UCSD-AML1 (cell line): ENCODE data around the gene CLSTN1.
"Not testable (repeated sequence)": the region's sequence is repeated elsewhere in the genome, so short reads cannot be mapped to it uniquely, and the experiment has no call there.

Experiments used
- DNase-seq: peaks from one replicate; lab custom pipeline; 2025; ENCODE audit not compliant: unreplicated experiment; lab: John Stamatoyannopoulos, UW

The CLSTN1 gene

GRCh38 chr1:9717193-9718005, 106.4 kb downstream of the CLSTN1 start:
- peak; percentile 89 for DNase-seq

GRCh38 chr1:9716404-9717192, 107.2 kb downstream of the CLSTN1 start:
- DNase-seq, result no peak

GRCh38 chr1:9715536-9716226, 108.1 kb downstream of the CLSTN1 start:
- no peak for DNase-seq

- no peak for DNase-seq
Observed at GRCh38 chr1:9714257-9714718, 109.5 kb downstream of the CLSTN1 start.

GRCh38 chr1:9712767-9713166, 111.0 kb downstream of the CLSTN1 start:
- not testable (repeated sequence) for DNase-seq

GRCh38 chr1:9711466-9712020, 112.2 kb downstream of the CLSTN1 start:
- DNase-seq, result no peak

GRCh38 chr1:9710037-9710436, 113.7 kb downstream of the CLSTN1 start:
- no peak for DNase-seq

- DNase-seq, result no peak
Observed at GRCh38 chr1:9706178-9706577, 117.6 kb downstream of the CLSTN1 start.

- DNase-seq, result no peak
Observed at GRCh38 chr1:9705337-9706093, 118.2 kb downstream of the CLSTN1 start.

GRCh38 chr1:9703681-9704080, 120.1 kb downstream of the CLSTN1 start:
- no peak for DNase-seq

- DNase-seq, result no peak
Observed at GRCh38 chr1:9703165-9703509, 120.6 kb downstream of the CLSTN1 start.

GRCh38 chr1:9701665-9702064, 122.1 kb downstream of the CLSTN1 start:
- DNase-seq, result no peak

- DNase-seq, result no peak
Observed at GRCh38 chr1:9700340-9700739, 123.4 kb downstream of the CLSTN1 start.

GRCh38 chr1:9699361-9699760, 124.4 kb downstream of the CLSTN1 start:
- no peak for DNase-seq

GRCh38 chr1:9696793-9697192, 127.0 kb downstream of the CLSTN1 start:
- no peak for DNase-seq

GRCh38 chr1:9691691-9692090, 132.1 kb downstream of the CLSTN1 start:
- no peak for DNase-seq

- no peak for DNase-seq
Observed at GRCh38 chr1:9691108-9691445, 132.7 kb downstream of the CLSTN1 start.

- no peak for DNase-seq
Observed at GRCh38 chr1:9690440-9691107, 133.2 kb downstream of the CLSTN1 start.

GRCh38 chr1:9689971-9690381, 133.8 kb downstream of the CLSTN1 start:
- DNase-seq, result no peak

- DNase-seq, result no peak
Observed at GRCh38 chr1:9689011-9689706, 134.6 kb downstream of the CLSTN1 start.
